Common myeloid progenitor, CD34-positive (primary cell): Measurements from ENCODE around the gene FANCC.

Experiments used
- CTCF ChIA-PET: fragments of 350-600 bp; sonication (Branson Sonifier 250); formaldehyde crosslinking; loops from one replicate; lab custom pipeline; 2021; ENCODE audit warnings: antibody characterized with exemption; lab: Charles Lee
- POLR2A ChIA-PET: fragments of 350-600 bp; sonication (Branson Sonifier 250); formaldehyde crosslinking; loops from one replicate; lab custom pipeline; 2021; ENCODE audit warnings: antibody characterized with exemption; lab: Charles Lee
- DNase-seq, 3 donors: peaks; one replicate each; pipeline versions ENCODE4 v3.0.0 to v3.0.0-alpha.2; 2013
- H3K27ac ChIP-seq, 2 experiments: 1 replicate in 1 of 2; 2 replicates in 1 of 2; pipeline ENCODE4 v1.7.0; 2013; ENCODE audit warnings: inconsistent platforms in 2 of 2, low read length in 2 of 2, mild to moderate bottlenecking in 2 of 2, low read depth in 1 of 2, moderate library complexity in 1 of 2; ENCODE audit not compliant: severe bottlenecking in 2 of 2, insufficient read depth in 1 of 2, poor library complexity in 1 of 2
- H3K27me3 ChIP-seq, 5 experiments: replicated peaks in 2 of 5; 1 replicate in 3 of 5; 2 replicates in 2 of 5; pipeline versions ENCODE4 v1.6.1 to v1.7.0; 2013; ENCODE audit warnings: low read length in 4 of 5, mild to moderate bottlenecking in 2 of 5, moderate library complexity in 2 of 5, inconsistent platforms in 1 of 5; ENCODE audit not compliant: insufficient read depth in 5 of 5, control insufficient read depth in 4 of 5
- H3K36me3 ChIP-seq, 4 experiments: 1 replicate in 2 of 4; 2 replicates in 2 of 4; pipeline versions ENCODE4 v1.6.1 to v1.7.0; 2013; ENCODE audit warnings: low read length in 3 of 4, control low read depth in 1 of 4, mild to moderate bottlenecking in 1 of 4; ENCODE audit not compliant: control insufficient read depth in 4 of 4, insufficient read depth in 4 of 4
- H3K4me1 ChIP-seq, 4 experiments: 1 replicate in 3 of 4; 2 replicates in 1 of 4; pipeline versions ENCODE4 v1.6.1 to v1.7.1; 2013; ENCODE audit warnings: low read length in 3 of 4, mild to moderate bottlenecking in 3 of 4, control low read depth in 1 of 4, inconsistent platforms in 1 of 4, moderate library complexity in 1 of 4; ENCODE audit not compliant: control insufficient read depth in 4 of 4, insufficient read depth in 4 of 4; ENCODE audit errors: control extremely low read depth in 1 of 4
- H3K4me3 ChIP-seq, 7 experiments: 1 replicate in 4 of 7; 2 replicates in 3 of 7; pipeline versions ENCODE4 v1.5.1 to v1.7.0; 2013; ENCODE audit warnings: mild to moderate bottlenecking in 7 of 7, low read length in 6 of 7, moderate library complexity in 6 of 7, inconsistent platforms in 2 of 7, low read depth in 2 of 7, control low read depth in 1 of 7; ENCODE audit not compliant: insufficient read depth in 4 of 7, control insufficient read depth in 1 of 7; ENCODE audit errors: extremely low read depth in 1 of 7
- H3K9me3 ChIP-seq, 5 experiments: 1 replicate in 4 of 5; 2 replicates in 1 of 5; pipeline versions ENCODE4 v1.6.1 to v1.7.1; 2013; ENCODE audit warnings: low read length in 4 of 5, mild to moderate bottlenecking in 2 of 5, inconsistent platforms in 1 of 5, low read depth in 1 of 5, moderate library complexity in 1 of 5; ENCODE audit not compliant: control insufficient read depth in 4 of 5, insufficient read depth in 2 of 5; ENCODE audit errors: control extremely low read depth in 1 of 5
- WGBS: methylation state at CpG from one replicate; pipeline ENCODE4 v1.1.5; 2013; ENCODE audit not compliant: insufficient coverage; 5-methylcytosine and 5-hydroxymethylcytosine counted together

The FANCC gene

GRCh38 chr9:95355500-95355899, 38.0 kb upstream of the FANCC start:
- Histone ChIP-seq H3K27ac (no peak overlapping the region), H3K36me3 (no peaks in the 10 kb centered on the region), H3K4me3 (no peak overlapping the region), H3K27me3 (peaks cover 4 to 48% (median 12%) of the 10 kb centered on the region in 5 experiments), H3K4me1 (no peaks in the 10 kb centered on the region), H3K9me3 (peaks cover 0 to 6% (median 3%) of the 10 kb centered on the region in 5 experiments)
- ChIA-PET CTCF (no interaction called here), POLR2A (no interaction called here)
- no peak for DNase-seq
- 81% methylated on average over 4 of the region's 5 CpGs for WGBS

- DNase-seq = no peak
- ChIA-PET CTCF (interaction anchor here (1.0 kb wide), 1 partner anchor 15 kb away, joined by 3 read pairs; no protein-coding TSS in a partner anchor), POLR2A (no interaction called here)
- Histone ChIP-seq H3K27me3 (peaks cover 2 to 76% (median 33%) of the 10 kb centered on the region in 5 experiments), H3K9me3 (peaks cover 0 to 8% (median 4%) of the 10 kb centered on the region in 5 experiments), H3K36me3 (no peaks in the 10 kb centered on the region), H3K4me1 (peaks cover 0 to 11% (median 8%) of the 10 kb centered on the region in 4 experiments), H3K4me3 (no peak overlapping the region), H3K27ac (no peak overlapping the region)
- 92% methylated on average over 21 of the region's 25 CpGs for WGBS
Observed at GRCh38 chr9:95351051-95351450, 33.5 kb upstream of the FANCC start.

- Histone ChIP-seq H3K4me1 (peaks cover 0 to 11% (median 8%) of the 10 kb centered on the region in 4 experiments), H3K9me3 (peaks cover 0 to 8% (median 4%) of the 10 kb centered on the region in 5 experiments), H3K4me3 (no peak overlapping the region), H3K27me3 (peaks cover 2 to 70% (median 33%) of the 10 kb centered on the region in 5 experiments), H3K36me3 (no peaks in the 10 kb centered on the region), H3K27ac (no peak overlapping the region)
- WGBS = 64% methylated on average over 16 of the region's 18 CpGs
- CTCF ChIA-PET = interaction anchor here (2.1 kb wide), 1 partner anchor 31 kb away, joined by 4 read pairs; no protein-coding TSS in a partner anchor
- POLR2A ChIA-PET = no interaction called here
- DNase-seq = no peak
Observed at GRCh38 chr9:95350266-95350665, 32.8 kb upstream of the FANCC start.

- peak in 2 of 3 donors; percentile 23 to 27 for DNase-seq
- peaks cover 0 to 8% (median 4%) of the 10 kb centered on the region in 5 experiments for H3K9me3 ChIP-seq
- ChIA-PET CTCF (interaction anchor here (2.1 kb wide), 1 partner anchor 32 kb away, joined by 4 read pairs; no protein-coding TSS in a partner anchor), POLR2A (no interaction called here)
- 3% methylated on average over 93 of the region's 95 CpGs for WGBS
- H3K4me1 ChIP-seq = peaks cover 0 to 11% (median 8%) of the 10 kb centered on the region in 4 experiments
- no peak overlapping the region for H3K27ac ChIP-seq
- peaks cover 5 to 69% (median 28%) of the 10 kb centered on the region in 5 experiments for H3K27me3 ChIP-seq
- H3K4me3 ChIP-seq = peak overlapping the region in 5 of 7 experiments; percentile 15 to 48 (median 27)
- H3K36me3 ChIP-seq = no peaks in the 10 kb centered on the region
Observed at GRCh38 chr9:95349091-95350038, 31.9 kb upstream of the FANCC start.

- POLR2A ChIA-PET = no interaction called here
Observed at GRCh38 chr9:95346021-95346420, 28.5 kb upstream of the FANCC start.

GRCh38 chr9:95344735-95345325, 27.3 kb upstream of the FANCC start:
- DNase-seq = no peak
- H3K27ac ChIP-seq = no peak overlapping the region
- H3K27me3 ChIP-seq = peaks cover 2 to 57% (median 23%) of the 10 kb centered on the region in 5 experiments
- ChIA-PET CTCF (no interaction called here), POLR2A (no interaction called here)
- H3K4me1 ChIP-seq = peaks cover 0 to 11% (median 7%) of the 10 kb centered on the region in 4 experiments
- 88% methylated on average over 1 of the region's 3 CpGs for WGBS
- no peak overlapping the region for H3K4me3 ChIP-seq
- H3K36me3 ChIP-seq = no peaks in the 10 kb centered on the region
- peaks cover 0 to 4% (median 0%) of the 10 kb centered on the region in 5 experiments for H3K9me3 ChIP-seq

More at GRCh38 chr9:95346021-95346420, 28.5 kb upstream of the FANCC start:
- no CpG with 5 or more reads among the region's 4 CpGs for WGBS
- Histone ChIP-seq H3K4me1 (peaks cover 0 to 11% (median 8%) of the 10 kb centered on the region in 4 experiments), H3K36me3 (no peaks in the 10 kb centered on the region), H3K4me3 (no peak overlapping the region), H3K9me3 (peaks cover 0 to 7% (median 2%) of the 10 kb centered on the region in 5 experiments), H3K27ac (no peak overlapping the region), H3K27me3 (peaks cover 2 to 69% (median 32%) of the 10 kb centered on the region in 5 experiments)
- DNase-seq = no peak
- CTCF ChIA-PET = no interaction called here
